OCI-LY1 (cell line): Measurements from ENCODE around the gene CENPQ.

Experiments used
- CTCF ChIP-seq: fragments of 200-600 bp; sonication (generic), shearing (Covaris generic); IDR thresholded peaks from 2 replicates; pipeline ENCODE4 v1.5.1; 2017; ENCODE audit warnings: mild to moderate bottlenecking, antibody characterized with exemption, low read length, moderate library complexity, mixed read lengths
- EZH2 ChIP-seq: fragments of 200-600 bp; sonication (generic), shearing (Covaris generic); IDR thresholded peaks from 2 replicates; pipeline ENCODE4 v1.8.0; 2017; ENCODE audit warnings: borderline replicate concordance, mixed run types, mild to moderate bottlenecking, antibody characterized with exemption, low read length, moderate library complexity, mixed read lengths

- TF ChIP-seq CTCF: no peak
- no peak for TF ChIP-seq EZH2
These were observed 1.5 kb downstream of the CENPQ start for GRCh38 chr6:49464691-49465090.
